ENCODE data around the gene NLRC5.
A peak's percentile ranks its signal among the peaks of the same experiment; 100 is the strongest.
"Not testable (repeated sequence)": the region's sequence is repeated elsewhere in the genome, so short reads cannot be mapped to it uniquely, and the experiment has no call there.

NLRC5 gene

GRCh38 chr16:57093666-57094564 lies 104.6 kb downstream of the NLRC5 start:
- FAIRE-seq (no peak), DNase-seq (ENCODE audit: insufficient read length, low spot score) (no peak)

DNA sequence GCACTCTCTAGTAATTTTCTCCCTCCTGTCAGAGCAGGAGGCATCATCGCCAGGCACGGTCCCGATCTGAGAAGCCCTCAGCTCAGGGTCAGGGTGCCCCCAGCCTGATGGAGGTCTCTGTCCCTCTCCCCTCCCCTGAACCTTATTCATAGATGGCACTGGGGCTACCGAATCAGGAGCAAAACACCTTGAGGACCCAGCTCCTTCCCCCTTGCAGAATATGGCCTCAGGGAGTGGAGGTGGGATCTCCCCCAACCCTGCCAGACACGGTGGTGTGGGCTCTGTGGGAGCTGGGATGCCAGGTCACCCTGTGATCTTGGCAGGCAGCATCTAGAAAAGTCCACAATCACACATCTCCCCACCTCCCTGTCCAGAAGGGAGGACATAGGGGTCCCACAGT lies 105.6 kb downstream of the NLRC5 start:
- DNase-seq (ENCODE audit: insufficient read length, low spot score), result no peak
- no peak for FAIRE-seq

- FAIRE-seq, result no peak
- no peak for DNase-seq (ENCODE audit: insufficient read length, low spot score)
Measured at GRCh38 chr16:57096192-57096591, 106.8 kb downstream of the NLRC5 start.

GRCh38 chr16:57096793-57097192 lies 107.4 kb downstream of the NLRC5 start:
- FAIRE-seq, result no peak
- no peak for DNase-seq (ENCODE audit: insufficient read length, low spot score)

DNA sequence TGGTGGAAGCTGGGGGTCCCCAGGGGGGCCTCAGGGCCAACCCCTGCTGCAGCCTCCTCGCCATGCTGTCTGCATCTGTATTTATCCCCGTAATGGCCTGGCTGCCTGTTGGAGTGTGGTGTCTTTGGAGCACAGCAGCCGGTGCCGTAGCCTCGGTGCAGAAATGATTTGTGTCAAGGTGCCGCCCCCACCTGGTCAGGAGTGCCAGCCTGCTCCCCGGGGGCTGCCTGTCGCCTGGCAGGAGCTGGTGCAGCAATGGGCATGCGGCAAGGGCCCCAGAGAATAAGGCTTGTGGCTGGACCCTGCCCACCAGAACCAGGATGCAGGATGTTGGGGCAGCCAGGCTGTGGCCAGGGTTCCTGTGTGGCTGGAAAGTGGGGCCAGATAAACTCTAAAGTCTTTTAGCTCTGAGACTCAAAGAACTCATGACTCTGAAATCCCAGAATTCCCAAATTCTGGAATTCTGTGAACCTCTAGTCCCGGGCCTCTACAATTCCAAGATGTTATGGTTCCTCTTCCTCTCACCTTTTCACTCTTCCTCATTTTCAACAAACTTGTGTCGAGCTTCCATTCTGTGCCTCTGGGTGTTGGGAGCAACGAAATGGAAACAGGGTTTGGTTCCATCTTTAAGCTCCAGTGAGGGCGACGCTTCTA lies 109.0 kb downstream of the NLRC5 start:
- DNase-seq (ENCODE audit: insufficient read length, low spot score), result no peak
- no peak for FAIRE-seq

- peak; percentile 80 for FAIRE-seq
- not testable (repeated sequence) for DNase-seq (ENCODE audit: insufficient read length, low spot score)
Measured at GRCh38 chr16:57099965-57100364, 110.6 kb downstream of the NLRC5 start.

DNA sequence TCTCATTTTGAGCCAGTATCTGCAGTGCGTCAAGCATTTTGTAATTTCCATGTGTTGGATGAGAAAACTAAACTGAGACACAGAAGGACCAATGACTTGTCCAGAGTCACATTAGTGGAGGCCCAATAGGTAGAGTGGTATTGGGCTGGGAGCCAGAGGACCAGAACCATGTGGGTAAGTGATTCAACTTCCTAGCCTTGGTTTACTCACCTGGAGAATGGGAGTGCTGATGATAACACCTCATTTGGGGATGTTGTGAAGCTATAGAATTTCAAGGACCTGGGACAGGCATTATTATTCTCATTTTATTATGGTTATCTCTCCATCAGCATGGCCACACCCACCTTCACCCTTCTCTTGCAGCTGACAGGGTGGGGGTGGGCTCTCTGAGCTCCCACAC lies 111.1 kb downstream of the NLRC5 start:
- DNase-seq (ENCODE audit: insufficient read length, low spot score) (no peak), FAIRE-seq (peak; percentile 26)

GRCh38 chr16:57102888-57103851 lies 113.8 kb downstream of the NLRC5 start:
- DNase-seq (ENCODE audit: insufficient read length, low spot score) (no peak), FAIRE-seq (no peak)

- DNase-seq (ENCODE audit: insufficient read length, low spot score) (no peak), FAIRE-seq (peak; percentile 57)
Measured at GRCh38 chr16:57104706-57105105, 115.3 kb downstream of the NLRC5 start.

- FAIRE-seq, result no peak
- no peak for DNase-seq (ENCODE audit: insufficient read length, low spot score)
Measured at GRCh38 chr16:57105184-57105583, 115.8 kb downstream of the NLRC5 start.

DNA sequence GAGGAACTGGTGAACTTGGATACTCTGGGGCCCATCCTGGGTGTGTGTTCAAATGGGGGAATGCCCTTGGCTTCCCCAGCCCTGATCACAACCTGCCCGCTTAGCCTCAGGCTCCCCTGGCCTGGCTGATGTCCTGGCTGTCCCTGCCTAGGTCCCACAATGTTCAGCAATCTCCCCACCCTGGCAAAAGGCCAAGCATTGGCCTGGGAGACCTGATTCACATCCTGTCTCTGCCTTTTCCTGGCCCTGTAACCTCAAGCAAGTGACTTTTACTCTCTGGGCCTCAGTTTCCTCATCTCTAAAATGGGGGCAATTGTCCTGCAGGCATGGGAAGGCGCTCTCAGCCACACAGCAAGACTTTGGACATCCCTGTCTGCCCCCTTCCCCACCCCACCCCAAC lies 117.4 kb downstream of the NLRC5 start:
- DNase-seq (ENCODE audit: insufficient read length, low spot score) (no peak), FAIRE-seq (no peak)

DNA sequence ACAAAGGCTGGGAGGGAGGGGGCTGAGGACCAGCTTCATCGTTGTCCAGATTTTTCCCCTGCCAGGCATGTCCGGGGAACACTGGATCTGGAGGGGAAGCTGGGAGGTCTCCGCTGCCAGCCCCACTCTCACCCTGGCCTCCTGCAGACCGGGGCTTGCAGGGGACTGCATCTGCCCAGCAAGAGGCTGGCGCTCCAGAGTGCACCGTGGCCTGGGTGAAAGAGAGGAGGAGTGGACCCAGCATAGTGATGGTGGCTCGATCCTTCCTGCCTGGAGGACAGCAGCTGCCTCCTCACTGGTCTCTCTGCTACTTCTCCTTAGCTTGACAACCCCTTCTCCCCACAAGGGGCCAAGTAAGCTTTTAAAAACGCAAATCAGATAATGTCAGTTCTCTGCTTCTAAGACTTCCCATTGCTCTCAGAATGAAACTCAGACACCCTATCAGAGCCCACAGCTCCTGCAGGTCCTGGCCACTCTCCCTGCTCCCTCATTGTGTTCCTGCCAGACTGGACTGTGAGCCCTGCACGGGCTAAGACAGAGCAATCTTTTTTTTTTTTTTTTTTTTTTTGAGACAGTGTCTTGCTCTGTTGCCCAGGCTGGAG lies 118.1 kb downstream of the NLRC5 start:
- DNase-seq (ENCODE audit: insufficient read length, low spot score) (no peak), FAIRE-seq (no peak)

DNA sequence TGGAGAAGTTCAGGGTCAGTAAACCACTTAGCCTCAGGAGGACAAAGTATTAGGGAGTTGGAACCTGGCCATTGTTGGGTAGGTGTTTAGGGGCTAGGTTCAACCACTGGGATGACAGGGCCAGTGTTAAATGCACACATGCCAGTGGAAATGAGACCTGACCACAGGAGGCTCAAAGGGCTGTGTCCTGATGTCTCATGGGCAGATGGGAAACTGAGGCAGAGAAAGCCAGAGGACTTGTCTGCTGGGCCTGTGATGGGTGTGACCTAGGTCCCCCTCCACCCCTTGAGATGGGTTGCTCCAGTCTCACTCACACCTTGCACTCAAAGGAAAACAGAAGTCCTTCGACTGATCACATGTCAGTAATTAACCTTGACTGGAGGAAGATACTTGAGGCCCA lies 119.1 kb downstream of the NLRC5 start:
- DNase-seq (ENCODE audit: insufficient read length, low spot score) (no peak), FAIRE-seq (no peak)

DNA sequence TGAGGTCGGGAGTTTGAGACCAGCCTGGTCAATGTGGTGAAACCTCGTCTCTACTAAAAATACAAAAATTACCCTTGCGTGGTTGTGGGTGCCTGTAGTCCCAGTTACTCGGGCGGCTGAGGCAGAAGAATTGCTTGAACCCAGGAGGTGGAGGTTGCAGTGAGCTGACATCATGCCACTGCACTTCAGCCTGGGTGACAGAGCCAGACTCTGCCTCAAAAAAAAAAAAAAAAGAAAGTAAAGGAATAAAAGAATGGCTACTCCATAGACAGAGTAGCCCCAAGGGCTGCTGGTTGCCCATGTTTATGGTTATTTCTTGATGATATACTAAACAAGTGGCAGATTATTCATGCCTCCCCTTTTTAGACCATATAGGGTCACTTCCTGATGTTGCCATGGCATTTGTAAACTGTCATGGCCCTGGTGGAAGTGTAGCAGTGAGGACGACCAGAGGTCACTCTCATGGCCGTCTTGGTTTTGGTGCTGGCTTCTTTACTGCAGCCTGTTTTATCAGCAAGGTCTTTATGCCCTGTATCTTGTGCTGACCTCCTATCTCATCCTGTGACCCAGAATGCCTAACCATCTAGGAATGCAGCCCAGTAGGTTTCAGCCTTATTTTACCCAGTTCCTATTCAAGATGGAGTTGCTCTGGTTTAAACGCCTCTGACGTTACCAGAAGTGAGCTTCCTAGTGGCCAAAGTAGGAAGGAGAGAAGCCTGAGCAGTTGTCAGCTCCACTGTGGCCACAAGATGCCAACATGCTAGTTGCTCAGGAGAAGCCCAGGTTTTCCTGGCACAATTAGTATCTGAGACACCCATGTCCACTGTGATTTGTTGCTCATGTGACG lies 120.1 kb downstream of the NLRC5 start:
- FAIRE-seq; DNase-seq (ENCODE audit: insufficient read length, low spot score): not testable (repeated sequence)

- DNase-seq (ENCODE audit: insufficient read length, low spot score) (no peak), FAIRE-seq (no peak)
Measured at GRCh38 chr16:57110937-57111336, 121.6 kb downstream of the NLRC5 start.

DNA sequence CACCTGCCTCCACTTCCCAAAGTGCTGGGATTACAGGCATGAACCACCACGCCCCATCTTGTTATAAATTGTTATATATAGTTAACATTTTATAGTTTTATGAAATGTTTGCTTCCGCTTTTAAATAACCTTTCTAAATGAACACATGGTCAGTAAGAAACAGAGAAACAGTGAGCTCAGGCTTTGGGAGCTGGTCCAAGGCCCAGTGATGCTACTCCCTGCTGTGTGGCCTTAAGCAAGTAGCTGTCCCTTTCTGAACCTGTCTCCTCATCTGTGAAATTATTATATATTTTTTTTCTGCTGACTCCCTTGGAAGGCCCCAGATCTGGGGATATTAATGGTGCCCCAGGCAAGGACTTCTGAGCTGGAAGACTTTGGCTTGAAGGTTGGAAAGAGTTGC lies 122.1 kb downstream of the NLRC5 start:
- FAIRE-seq (no peak), DNase-seq (ENCODE audit: insufficient read length, low spot score) (no peak)

DNA sequence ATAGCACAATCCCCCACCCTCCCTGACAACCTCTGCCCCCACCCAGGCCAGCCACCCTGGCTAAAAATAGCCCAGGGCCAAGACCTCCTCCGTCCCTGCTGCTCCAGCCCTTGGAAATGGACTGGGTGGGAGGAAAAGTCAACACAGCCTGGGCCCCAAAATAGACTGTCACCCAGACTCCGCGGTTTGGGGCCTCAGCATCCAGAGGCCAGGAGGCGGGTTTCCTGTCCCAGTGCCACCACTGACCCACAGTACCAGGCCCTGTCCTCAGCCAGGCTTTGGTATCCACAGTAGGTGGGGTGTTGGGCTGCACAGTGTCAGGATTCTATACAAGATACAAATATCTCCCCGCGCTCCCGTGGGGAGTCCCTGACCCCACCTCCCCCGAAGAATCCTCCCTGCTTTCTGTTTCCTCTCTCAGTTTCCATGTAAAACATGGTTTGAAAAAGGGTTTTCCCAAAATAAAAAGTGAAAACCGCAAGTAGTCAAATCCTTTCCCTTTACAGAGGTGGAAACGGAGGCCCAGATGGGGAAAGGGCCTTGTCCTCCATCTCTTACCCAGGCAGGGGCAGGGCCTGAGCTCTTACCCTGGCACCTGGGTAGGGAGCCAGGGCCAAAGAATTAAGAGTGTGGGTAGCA lies 123.2 kb downstream of the NLRC5 start:
- FAIRE-seq (peak; percentile 13), DNase-seq (ENCODE audit: insufficient read length, low spot score) (no peak)

DNA sequence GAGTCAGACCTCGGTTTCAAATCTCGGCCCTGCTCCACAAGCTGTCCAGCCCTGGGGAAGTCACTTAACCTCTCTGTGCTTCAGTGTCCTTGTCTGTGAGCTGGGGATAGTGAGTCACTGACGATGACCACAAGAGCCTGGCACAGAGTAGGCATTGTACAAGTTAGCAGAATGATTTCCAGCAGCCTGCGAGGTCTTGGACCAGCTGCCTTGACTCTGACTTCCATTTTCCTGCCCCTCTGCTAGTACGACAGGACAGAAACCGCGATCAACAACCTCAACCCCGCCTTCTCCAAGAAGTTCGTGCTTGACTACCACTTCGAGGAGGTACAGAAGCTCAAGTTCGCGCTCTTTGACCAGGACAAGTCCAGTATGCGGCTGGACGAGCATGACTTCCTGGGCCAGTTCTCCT lies 123.7 kb downstream of the NLRC5 start:
- DNase-seq (ENCODE audit: insufficient read length, low spot score), result no peak

GRCh38 chr16:57113664-57114063 lies 124.3 kb downstream of the NLRC5 start:
- no peak for DNase-seq (ENCODE audit: insufficient read length, low spot score)
- FAIRE-seq, result no peak

More for the DNA sequence above, 123.7 kb downstream of the NLRC5 start:
- FAIRE-seq, result no peak

All from HTR-8/SVneo (cell line).